ENCODE results near the gene KCNQ5.
"Not testable (repeated sequence)": the region's sequence is repeated elsewhere in the genome, so short reads cannot be mapped to it uniquely, and the experiment has no call there.

Gene KCNQ5

DNA sequence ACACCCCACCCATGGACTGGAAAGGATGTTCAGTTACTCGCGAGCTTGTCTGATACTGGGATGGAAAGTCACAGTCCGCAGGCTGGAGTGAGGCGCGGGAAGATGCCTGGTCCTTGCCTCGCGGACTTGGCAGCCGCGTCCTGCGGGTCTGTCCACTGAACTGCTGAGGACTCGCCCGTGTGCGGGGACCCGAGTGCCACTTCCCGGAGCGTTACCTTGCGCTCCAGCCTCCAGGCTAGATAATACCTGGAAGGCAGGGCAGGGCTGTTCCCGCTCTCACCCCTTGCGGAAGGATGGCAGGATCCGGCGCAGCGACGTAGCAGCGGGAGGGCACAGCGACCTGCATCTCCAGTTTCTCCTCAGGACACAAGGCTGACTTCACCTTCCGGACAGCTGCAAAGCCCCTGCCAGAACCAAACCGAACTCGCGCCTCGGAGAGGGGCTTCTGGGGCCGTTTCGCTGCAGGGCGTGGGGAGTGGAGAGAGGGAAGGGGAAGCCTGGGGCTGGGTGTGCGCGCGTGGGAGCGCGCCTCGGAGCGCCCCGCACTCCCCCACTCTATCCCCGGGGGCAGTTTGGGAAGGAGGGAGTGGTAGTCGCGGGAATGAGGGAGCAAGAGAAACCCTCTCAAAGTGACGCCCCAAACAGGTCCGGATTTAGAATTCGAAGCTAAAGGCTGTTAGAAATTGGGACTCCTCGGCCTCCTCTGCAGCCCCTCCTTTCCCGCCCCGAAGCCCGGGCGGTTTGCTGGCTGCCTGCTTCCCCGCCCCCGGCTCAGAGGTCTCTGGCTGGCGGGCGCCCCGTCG, at the start of gene KCNQ5:
Gene KCNQ5, plus strand, starts transcription at position 774 of the 803 bp plus-strand sequence.
- no peak for DNase-seq

DNA sequence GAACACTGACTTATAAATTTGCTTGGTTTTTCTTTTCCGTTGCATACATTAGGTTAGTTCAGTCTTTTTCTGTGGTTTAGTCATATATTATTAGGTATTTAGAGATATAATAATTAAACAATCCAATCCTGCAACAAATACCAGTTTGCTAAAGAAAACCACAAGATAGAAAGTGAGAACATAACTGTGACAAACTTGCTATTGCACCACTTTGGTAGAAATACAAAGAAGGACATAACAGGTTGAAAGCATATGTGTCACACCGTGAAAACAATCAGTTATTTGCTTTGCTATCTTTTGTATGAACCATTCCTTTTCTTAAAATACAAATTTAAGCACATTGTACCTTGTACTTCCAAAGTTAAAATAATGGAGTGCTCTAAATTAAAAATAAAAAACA, 42.0 kb upstream of the KCNQ5 start:
- no peak for DNase-seq

DNA sequence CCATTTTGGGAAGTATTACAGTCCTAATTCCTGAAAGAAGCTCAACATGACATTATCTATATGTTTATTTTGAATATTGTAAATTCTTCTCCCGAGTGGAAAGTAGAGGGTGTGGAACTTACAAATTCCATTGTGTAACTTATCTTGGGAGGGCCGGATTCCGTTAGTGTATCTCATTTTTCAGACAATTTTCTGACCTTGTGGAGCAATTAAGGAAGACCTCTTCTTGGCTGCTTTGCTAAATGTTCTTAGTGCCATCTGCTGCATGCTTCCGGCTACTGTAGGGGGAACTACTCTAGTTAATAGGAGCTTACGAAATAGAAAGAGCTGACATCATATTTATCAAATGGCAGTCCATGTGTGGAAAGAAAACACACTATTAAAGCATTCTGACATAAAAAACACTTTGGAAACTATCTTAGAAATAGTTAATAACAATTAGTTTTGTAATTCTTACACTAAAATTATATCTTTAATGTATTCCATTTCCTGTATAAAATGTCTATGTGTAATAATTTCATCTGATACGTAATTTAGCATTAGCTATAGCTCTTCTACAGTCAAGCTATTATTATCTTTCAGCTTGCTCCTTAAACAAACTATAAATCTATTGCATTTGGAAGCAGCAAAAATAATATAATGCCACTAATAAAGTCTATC, 41.5 kb upstream of the KCNQ5 start:
- DNase-seq, result peak; percentile 74

DNA sequence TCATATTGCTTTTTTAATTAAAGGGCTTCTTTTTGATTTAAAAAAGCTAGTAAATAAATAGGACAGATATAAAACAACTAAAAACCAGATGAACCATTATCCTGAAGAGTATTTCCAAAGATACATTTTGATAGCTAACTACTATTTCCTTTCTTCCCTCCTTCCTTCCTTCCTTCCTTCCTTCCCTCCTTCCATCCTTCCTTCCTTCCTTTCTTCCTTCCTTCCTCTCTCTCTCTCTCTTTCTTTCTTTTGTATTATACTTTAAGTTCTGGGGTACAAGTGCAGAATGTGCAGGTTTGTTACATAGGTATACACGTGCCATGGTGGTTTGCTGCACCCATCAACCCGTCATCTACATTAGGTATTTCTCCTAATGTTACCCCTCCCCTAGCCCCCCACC, 40.9 kb upstream of the KCNQ5 start:
- not testable (repeated sequence) for DNase-seq

DNA sequence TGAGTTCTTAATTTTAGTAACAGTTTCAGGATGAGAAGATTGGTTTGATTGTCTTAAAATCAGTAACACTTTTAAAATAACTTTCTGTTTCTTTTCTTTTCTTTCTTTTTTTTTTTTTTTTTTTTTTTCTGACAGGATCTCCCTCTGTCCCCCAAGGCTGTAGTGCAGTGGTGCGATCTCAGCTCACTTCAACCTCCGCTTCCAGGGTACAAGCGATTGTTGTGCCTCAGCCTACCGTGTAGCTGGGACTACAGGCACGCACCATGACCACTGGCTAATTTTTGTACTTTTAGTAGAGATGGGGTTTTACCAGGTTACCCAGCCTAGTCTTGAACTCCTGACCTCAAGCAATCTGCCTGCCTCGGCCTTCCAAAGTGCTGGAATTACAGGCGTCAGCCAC, 33.7 kb upstream of the KCNQ5 start:
- no peak for DNase-seq

DNA sequence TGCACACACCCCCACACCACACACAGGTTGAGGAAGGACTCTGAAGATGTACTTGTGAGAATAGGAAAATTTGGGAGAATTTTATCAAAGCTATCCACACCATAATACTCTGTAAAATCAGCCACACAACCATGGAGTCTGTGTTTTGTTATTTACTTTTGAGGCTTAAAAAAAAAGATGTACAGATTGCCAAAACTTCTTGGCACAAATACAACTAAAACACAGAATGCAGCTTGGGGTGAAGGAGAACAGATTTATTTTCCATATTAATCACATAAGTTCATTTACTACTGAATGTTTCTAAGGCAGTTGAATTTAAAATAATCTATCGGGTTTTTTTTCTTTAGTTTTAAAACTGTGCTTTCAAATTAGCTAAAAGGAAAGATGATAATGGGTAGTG, 32.8 kb upstream of the KCNQ5 start:
- DNase-seq, result no peak

DNA sequence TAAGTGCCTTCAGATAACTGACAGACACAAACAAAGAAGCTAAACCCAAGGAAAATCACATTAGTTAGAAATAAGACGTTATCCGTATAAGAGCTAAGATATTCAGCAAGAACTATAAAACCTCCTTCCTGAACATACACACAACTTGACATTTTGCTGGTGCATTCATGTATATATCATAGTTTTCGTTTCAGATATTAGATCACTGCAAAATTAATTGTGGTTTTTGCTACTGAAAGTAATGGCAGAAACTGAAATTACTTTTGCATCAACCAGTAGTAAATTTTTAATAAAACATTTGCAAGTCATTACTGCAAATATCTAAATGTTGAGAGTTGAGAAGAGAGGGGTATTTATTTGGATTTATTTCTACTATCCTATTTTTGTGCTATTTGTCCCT, 26.1 kb upstream of the KCNQ5 start:
- no peak for DNase-seq

DNA sequence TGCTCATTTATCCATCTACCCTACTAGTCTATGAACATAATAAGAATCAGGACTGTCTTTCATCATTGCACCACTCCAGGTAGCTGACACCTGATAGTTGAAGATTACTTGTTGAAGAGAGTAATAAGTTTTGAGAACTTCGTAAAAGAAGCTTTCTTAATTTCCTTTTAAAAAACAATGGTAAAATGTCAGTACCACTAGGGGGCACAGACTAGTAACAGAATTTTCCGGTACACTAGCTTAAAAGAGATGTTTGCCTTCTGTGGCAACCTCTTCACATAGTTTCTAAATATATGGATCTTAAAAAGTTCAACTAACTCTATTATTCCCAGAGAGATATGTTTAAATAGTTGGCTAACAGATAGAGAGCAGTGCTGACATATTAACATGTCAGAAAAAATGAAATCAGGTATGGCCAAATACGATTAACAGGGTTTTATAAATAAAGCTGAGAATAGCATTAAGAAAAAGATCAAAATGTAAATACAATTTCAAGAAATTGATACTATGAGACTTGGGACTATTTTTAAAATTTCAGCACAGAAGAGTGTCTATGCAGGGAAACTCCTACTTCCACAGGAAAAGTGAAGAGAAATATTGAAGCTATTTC, 5.4 kb upstream of the KCNQ5 start:
- DNase-seq, result peak; percentile 23

DNA sequence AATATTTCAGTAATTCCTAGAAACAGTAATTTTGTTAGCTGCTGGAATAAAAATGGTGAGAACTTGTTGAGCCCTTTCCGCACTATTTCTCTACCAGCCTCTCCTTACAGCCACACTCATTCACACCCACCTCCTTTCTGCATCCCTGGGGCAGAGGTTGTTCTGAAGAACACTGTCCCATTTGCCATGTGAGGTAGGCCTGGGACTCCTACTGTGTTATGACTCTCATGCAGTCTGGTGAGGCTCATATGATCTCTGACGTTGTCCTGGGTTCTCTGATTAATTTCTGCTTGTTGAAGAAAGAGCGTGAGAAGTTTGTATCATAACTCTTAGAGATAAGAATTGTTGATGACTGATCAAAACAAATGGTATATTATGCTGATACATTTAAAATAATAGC, 4.1 kb upstream of the KCNQ5 start:
- no peak for DNase-seq

DNA sequence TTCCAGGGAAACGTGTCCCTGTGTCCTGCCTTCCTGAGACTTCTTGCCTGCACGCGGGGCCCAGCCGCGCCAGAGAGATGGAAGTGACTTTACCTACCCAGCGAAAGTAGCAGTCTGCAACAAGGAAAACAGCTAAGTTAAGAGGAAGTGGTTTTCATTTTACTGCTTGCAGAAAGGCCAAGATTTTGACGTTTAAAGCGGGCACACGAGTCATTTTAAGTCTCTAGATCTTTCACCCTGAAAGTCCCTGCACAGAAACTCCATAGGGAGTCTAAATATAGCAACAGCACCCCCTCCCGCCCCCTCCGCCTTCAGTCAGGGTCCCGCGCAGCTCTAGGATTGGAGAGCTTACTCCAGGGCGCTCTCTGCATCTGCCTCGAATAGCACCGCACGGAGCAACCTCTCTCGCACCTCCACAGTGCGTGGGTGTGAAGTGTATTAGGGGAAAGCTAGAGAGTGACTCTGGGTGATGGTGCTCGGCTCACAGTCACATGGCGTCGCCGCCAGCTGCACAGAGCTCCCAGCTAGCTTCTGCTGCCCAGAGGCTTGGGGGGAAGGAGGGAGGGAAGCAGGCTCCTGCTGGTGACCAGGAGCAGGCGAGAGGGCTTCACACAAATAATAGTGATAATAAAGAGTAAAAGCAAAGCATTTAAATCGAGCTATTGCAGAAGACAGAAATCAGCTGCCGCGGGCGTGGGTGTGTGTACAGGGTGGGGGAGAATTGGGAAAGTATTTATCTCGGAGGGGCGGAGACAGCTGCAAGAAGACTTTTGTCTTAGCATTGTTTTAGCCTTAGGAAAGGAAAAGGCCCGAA, 1.8 kb upstream of the KCNQ5 start:
- no peak for DNase-seq

DNA sequence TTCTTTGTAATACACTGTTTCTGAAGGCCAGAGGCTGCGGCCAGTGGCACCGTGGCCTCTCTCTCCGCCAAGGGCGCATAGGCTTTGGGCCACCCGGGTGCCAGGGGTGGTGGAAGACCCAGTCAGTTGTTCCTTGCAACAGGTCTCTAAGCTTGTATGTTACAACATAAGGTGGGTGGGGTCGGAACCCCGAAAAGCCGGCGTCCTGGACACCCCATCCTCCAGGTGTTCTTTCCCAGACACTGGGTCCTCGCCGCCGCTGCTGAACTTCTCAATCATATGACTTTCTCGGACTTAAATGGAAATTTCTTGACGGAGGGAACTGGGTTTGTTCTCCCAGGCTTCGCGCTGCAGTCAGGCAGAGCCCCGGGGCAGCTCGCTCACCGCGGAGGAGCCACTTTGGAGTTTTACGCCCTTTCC, 983 bp upstream of the KCNQ5 start:
- no peak for DNase-seq

DNA sequence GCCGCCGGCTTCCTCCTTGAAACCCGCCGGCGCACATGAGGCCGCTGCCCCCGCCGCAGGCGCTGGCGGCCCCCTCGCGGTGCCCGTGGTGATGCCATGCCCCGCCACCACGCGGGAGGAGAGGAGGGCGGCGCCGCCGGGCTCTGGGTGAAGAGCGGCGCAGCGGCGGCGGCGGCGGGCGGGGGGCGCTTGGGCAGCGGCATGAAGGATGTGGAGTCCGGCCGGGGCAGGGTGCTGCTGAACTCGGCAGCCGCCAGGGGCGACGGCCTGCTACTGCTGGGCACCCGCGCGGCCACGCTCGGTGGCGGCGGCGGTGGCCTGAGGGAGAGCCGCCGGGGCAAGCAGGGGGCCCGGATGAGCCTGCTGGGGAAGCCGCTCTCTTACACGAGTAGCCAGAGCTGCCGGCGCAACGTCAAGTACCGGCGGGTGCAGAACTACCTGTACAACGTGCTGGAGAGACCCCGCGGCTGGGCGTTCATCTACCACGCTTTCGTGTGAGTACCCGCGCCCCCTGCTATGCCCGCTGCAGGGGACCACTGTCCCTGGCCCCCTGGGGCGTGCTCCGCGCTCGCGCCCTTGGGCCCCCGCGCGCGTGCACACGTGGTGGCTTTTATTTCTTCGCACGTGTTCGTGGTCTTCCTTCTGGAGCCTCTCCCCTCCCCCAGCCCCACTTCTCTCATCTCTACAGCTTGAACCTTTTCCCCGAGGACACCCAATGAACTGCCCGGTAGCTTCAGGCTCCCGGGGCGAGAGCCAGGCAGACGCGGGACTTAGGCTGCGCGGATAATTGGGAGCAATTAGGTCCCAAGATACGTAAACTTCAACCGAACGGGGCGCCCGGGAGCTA, 453 bp downstream of the KCNQ5 start:
- DNase-seq, result no peak

DNA sequence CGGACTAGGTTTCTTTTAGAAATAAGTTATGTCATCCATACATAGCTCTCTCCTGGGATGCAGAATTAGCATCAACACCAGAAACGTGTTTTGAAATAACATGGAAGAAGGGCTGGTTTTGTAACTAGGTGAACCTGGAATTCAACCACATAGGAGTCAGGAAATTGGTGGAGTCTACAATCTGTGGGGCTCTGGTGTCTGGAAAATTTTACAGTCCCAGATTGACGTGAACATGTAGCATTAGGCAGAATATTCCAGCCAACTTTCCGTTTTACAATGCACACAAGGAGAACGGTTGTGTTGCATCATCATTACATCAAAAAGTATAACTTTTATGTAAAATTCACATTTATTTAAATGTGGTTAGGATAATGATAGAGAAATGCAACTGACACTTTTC, 1.9 kb downstream of the KCNQ5 start:
- DNase-seq, result no peak

DNA sequence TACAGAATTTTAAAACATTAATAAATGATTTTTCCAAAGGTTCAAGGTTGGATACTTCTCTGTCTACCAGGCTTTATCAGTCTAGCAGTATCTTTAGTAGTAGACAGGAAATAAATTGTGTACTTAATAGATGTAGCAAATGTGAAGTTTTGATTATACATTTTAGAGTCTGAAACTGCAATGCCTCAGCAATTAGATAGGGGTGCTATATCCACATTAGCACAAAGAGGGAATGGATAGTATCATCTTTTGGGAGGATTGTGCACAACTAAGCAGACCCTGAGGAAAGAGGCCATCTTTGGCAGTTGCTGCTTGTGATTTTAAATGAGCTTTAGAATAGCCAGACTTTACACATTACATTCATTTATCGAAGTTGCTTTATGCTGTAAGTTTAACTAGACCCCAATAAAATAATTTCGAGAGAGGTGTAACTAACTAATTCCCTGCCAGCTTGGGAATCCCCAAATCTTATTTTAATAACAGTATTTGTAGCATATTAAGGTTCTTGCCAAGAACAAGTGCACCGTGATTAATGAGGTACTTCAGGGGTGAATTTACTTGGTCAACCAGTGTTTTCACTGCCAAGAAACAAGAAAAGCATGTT, 2.8 kb downstream of the KCNQ5 start:
- DNase-seq, result peak; percentile 32

DNA sequence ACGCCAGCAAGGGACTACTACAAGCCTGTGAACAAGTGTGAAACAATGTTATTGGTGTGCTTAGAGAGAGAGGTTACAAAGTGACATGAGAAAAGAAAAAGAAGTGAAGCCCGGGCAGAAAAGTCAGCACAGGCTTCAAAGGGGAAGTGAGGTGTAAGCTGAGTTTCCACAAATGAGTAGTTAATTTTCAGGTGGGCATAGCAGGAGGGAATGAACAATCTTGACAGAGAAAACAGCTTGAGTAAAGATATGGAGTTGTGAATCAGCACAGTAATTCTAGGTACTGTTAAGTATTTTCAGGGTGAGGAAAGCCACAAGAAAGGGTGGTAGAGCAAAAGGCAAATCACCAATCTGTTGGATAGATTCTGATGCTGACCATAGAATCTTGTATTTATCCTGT, 4.3 kb downstream of the KCNQ5 start:
- no peak for DNase-seq

DNA sequence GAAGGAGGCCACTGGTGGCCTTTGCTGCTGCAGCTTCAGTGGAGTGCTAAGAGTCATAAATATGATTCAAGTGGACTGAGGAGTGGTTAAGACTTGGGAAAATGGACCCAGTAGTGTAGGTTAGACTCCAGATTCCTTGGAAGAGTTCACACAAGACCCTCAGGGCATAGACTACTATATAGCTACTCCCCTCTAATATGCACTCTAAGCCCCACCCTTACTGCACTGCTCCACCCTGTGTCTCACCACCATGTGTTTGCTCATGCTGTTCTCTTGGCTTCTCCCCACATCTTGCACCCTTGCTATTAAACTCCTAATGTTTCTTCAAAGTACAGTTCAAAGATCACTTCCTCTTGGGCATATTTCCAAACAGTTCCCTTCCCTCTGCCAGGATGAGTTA, 5.7 kb downstream of the KCNQ5 start:
- DNase-seq, result no peak

DNA sequence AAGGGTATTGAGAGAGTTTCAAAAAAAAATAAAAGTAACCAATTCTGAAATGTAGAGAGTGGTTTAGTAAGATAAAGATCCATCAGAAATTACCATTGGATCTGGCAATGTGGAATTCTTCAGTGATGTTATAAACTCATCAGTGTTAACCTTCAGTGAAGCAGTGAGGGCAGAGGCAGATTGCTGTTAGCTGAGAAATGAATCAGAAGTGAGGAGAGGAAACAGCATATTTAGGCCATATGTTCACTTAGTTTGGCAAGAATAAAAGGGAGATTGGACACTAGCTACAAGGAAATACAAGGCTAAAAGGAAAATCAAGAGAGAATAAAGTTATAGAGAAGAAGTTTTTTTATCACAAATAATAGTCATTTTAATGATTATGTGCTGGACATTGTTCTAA, 9.6 kb downstream of the KCNQ5 start:
- no peak for DNase-seq

DNA sequence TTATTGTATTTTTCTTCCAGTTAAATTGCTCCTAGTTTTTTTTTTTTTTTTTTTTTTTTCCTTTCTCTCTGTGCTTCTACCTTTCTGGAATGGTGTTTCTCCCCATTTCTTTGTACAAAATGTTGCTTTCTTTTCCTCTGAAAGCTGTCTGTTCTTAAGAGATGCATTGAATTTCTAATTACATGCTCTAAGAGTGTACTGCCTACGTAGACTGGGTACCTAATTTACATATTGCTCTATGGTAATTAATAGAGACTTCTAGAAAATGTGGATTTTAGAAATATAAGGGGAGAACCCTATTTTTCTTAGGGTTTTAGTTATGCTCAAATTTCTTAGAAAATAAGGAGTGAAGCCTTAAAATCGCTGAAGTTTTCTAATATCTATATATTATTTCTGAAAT, 13.8 kb downstream of the KCNQ5 start:
- no peak for DNase-seq

DNA sequence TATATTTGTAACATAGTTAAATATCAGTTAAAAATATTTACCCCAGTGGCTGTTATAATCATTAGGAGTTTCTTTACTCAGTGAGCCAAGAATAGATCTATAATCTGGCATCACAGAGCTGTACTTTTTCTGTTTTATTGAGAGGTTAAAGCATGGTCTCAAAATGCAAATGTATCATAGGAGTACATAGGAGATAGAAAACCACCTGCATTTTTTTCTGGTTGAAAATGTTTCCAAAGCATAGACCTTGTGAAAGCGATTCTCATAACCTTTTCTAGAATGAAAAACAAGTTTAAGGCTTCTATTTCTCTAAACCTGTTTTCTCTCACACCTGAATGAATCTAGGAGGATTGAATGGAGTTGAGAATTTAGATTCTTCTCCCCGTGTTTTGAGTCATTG, 14.4 kb downstream of the KCNQ5 start:
- no peak for DNase-seq

DNA sequence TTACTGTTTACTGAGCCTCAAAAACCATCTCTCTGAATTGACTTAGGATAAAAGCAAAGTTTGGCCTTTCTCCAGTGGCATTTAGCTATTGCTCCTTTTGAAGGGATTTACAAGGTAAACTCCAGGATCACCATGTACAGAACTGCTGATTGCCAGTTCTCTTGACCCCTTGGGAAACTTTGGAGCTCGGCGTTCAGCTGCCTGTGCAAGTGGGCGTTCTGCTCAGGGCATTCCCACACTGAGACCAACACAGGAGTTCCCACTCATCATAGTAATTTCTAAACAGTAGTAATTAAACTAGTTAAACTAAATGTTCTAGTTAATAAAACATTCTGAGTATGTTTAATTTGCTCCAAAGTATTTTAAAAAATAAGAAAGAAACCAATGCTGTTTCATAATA, 14.9 kb downstream of the KCNQ5 start:
- no peak for DNase-seq

DNA sequence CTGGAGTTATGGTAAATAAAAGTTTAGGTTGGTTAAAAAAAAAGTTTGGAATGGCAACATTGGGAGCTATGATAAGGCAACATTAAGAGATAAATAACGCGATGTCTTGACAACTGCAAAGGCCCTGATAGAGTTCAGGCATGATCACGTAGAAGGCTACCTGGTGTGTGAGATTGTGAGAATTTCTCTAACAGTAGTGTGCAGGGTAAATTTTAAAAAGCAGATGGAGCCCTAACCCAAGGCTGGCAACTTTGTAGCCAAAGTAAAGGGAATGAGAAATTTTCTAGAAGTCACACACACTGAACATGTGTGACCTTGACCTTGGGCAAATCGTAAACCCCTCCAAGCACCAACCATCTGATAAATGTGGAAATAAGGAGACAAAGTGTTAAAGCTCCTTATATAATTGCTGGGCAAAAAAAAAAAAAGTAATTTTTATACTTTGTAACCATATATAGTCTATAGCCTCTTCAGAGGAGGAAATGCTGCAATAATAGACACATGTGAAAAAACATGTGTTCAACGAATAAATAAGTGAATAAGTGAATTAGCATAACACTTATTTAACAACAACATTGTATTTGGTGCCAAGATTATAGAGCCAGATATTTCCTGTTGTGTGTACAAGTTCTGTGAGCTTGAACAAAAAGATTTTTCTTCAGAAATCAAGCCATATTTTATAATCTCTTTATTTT, 18.2 kb downstream of the KCNQ5 start:
- DNase-seq, result no peak

DNA sequence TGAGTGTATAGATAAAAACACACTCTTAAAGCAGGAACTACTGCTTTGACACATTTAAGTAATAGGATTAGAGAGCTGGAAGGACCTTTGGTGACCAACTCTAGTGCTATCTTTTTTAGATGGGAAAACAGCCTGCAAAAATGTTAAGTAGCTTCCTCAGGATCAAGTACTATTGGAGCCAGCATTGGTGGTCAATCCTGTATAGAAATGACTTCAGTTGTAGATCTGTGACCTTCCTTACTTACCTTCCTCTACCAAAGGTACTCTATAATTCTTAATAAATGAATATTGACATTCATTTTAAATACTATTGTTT, 18.7 kb downstream of the KCNQ5 start:
- DNase-seq, result no peak
